ENCODE measurements around the gene ATG16L2. TPM values are rescaled to one million over a fixed set of nuclear protein-coding genes. Genes with fewer than 3 reads are reported as not detected.

Gene ATG16L2
- total and polyA plus RNA-seq, 9 of the 15 experiments (the other 6 are each of a cell fraction or from before 2014, with no cell fraction given) = 0.18 to 11.2 (median 6.2) TPM

DNA sequence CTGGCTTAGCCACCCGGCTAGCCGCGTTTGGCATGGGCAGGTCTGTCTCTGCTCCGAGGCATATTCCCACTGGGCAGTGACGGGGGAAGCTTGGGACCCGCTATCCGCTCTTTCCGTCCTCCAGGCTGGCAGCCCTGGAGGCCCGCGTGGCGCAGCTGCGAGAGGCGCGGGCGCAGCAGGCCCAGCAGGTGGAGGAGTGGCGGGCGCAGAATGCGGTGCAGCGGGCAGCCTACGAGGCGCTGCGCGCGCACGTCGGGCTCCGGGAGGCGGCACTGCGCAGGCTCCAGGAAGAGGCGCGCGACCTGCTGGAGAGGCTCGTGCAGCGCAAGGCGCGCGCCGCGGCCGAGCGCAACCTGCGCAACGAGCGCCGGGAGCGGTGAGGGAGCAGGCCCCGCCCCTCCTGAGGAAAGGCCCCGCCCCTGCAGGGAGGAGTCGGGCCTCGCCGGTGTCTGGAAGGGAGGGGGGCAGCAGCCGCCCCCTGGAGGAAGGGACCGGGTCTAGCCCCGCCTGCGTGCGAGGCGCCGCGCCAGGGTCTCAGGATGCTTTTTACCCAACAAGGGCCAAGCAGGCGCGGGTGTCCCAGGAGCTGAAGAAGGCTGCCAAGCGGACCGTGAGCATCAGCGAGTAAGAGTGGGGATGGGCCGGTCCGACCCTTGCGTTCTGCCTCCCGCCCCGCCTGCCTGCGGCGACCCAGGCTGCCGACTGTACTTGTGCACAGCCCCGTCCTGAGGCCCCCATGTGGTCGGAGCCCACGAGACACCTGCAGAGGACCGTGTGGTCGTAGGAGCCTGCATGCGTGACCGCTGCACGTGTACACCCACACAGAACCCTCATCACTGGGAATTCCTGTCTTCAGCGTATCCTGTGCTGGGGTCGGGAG, 7.9 kb downstream of the ATG16L2 start (continued):
- TF ChIP-seq ZNF24 (IDR thresholded peaks at IDR 0.05) (peak; percentile 100), BCOR (IDR thresholded peaks at IDR 0.05) (no peak), HDAC3 (IDR thresholded peaks at IDR 0.05; ENCODE audit: borderline replicate concordance, partially characterized antibody) (peak; percentile 100), ZNF23 (CRISPR knock-in tag; IDR thresholded peaks at IDR 0.05) (no peak), POLR2G (IDR thresholded peaks at IDR 0.05; ENCODE audit: low read depth, low read length) (peak; percentile 87), ILF3 (IDR thresholded peaks at IDR 0.05; ENCODE audit: borderline replicate concordance) (no peak), MAFK (IDR thresholded peaks at IDR 0.05; ENCODE audit: low read length) (no peak), NCOA1 (IDR thresholded peaks at IDR 0.05; ENCODE audit: low read depth) (no peak), PHF8 (IDR thresholded peaks at IDR 0.05; ENCODE audit: borderline replicate concordance, low read length) (peak; percentile 70; the same call in 1 of the 2 replicates), FIP1L1 (IDR thresholded peaks at IDR 0.05; ENCODE audit: low read depth, low read length, poor library complexity, severe bottlenecking) (peak; percentile 35), ELF1 (tag; IDR thresholded peaks at IDR 0.05) (no peak), ZNF644 (tag; IDR thresholded peaks at IDR 0.05; ENCODE audit: low read depth) (no peak), TEAD4 (IDR thresholded peaks at IDR 0.05; ENCODE audit: low read length) (0 out of 2 replicates have a peak, but pooled peaks have one; percentile 16), TEAD4 (CRISPR knock-in tag; IDR thresholded peaks at IDR 0.05; ENCODE audit: borderline replicate concordance) (no peak), SAFB (IDR thresholded peaks at IDR 0.05; ENCODE audit: borderline replicate concordance, low read depth, low read length) (no peak)
- TF ChIP-seq, protein P1, sequence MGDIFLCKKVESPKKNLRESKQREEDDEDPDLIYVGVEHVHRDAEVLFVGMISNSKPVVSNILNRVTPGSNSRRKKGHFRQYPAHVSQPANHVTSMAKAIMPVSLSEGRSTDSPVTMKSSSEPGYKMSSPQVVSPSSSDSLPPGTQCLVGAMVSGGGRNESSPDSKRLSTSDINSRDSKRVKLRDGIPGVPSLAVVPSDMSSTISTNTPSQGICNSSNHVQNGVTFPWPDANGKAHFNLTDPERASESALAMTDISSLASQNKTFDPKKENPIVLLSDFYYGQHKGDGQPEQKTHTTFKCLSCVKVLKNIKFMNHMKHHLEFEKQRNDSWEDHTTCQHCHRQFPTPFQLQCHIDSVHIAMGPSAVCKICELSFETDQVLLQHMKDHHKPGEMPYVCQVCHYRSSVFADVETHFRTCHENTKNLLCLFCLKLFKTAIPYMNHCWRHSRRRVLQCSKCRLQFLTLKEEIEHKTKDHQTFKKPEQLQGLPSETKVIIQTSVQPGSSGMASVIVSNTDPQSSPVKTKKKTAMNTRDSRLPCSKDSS (IDR thresholded peaks at IDR 0.05; ENCODE audit: low read depth, partially characterized antibody) = no peak
- TF ChIP-seq, protein P2, sequence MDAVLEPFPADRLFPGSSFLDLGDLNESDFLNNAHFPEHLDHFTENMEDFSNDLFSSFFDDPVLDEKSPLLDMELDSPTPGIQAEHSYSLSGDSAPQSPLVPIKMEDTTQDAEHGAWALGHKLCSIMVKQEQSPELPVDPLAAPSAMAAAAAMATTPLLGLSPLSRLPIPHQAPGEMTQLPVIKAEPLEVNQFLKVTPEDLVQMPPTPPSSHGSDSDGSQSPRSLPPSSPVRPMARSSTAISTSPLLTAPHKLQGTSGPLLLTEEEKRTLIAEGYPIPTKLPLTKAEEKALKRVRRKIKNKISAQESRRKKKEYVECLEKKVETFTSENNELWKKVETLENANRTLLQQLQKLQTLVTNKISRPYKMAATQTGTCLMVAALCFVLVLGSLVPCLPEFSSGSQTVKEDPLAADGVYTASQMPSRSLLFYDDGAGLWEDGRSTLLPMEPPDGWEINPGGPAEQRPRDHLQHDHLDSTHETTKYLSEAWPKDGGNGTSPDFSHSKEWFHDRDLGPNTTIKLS (IDR thresholded peaks at IDR 0.05; ENCODE audit: borderline replicate concordance, low read depth) = no peak
- TF ChIP-seq, protein P3, sequence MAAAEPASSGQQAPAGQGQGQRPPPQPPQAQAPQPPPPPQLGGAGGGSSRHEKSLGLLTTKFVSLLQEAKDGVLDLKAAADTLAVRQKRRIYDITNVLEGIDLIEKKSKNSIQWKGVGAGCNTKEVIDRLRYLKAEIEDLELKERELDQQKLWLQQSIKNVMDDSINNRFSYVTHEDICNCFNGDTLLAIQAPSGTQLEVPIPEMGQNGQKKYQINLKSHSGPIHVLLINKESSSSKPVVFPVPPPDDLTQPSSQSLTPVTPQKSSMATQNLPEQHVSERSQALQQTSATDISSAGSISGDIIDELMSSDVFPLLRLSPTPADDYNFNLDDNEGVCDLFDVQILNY (CRISPR knock-in tag; IDR thresholded peaks at IDR 0.05) = no peak
- TF ChIP-seq, protein P4, sequence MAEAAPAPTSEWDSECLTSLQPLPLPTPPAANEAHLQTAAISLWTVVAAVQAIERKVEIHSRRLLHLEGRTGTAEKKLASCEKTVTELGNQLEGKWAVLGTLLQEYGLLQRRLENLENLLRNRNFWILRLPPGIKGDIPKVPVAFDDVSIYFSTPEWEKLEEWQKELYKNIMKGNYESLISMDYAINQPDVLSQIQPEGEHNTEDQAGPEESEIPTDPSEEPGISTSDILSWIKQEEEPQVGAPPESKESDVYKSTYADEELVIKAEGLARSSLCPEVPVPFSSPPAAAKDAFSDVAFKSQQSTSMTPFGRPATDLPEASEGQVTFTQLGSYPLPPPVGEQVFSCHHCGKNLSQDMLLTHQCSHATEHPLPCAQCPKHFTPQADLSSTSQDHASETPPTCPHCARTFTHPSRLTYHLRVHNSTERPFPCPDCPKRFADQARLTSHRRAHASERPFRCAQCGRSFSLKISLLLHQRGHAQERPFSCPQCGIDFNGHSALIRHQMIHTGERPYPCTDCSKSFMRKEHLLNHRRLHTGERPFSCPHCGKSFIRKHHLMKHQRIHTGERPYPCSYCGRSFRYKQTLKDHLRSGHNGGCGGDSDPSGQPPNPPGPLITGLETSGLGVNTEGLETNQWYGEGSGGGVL (CRISPR knock-in tag; IDR thresholded peaks at IDR 0.05) = no peak
- TF ChIP-seq, protein P5, sequence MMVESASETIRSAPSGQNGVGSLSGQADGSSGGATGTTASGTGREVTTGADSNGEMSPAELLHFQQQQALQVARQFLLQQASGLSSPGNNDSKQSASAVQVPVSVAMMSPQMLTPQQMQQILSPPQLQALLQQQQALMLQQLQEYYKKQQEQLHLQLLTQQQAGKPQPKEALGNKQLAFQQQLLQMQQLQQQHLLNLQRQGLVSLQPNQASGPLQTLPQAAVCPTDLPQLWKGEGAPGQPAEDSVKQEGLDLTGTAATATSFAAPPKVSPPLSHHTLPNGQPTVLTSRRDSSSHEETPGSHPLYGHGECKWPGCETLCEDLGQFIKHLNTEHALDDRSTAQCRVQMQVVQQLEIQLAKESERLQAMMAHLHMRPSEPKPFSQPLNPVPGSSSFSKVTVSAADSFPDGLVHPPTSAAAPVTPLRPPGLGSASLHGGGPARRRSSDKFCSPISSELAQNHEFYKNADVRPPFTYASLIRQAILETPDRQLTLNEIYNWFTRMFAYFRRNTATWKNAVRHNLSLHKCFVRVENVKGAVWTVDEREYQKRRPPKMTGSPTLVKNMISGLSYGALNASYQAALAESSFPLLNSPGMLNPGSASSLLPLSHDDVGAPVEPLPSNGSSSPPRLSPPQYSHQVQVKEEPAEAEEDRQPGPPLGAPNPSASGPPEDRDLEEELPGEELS (CRISPR knock-in tag; IDR thresholded peaks at IDR 0.05; ENCODE audit: borderline replicate concordance) = no peak

Measured in K562 (cell line).